Mesendoderm (in vitro differentiated cells): ENCODE measurements around the gene PMIS2.
A peak's percentile ranks its signal among the peaks of the same experiment; 100 is the strongest.
"Not testable (repeated sequence)": the region's sequence is repeated elsewhere in the genome, so short reads cannot be mapped to it uniquely, and the experiment has no call there.

ENCODE experiments used
- DNase-seq: peaks from one replicate; pipeline ENCODE4 v3.0.0; 2013
- H2AK5ac ChIP-seq: 2 replicates; pipeline ENCODE4 v1.6.1; 2013; ENCODE audit warnings: low read length, inconsistent platforms
- H2BK120ac ChIP-seq: 2 replicates; pipeline ENCODE4 v1.6.1; 2013; ENCODE audit warnings: low read depth, mild to moderate bottlenecking, low read length, moderate library complexity, mixed read lengths
- H2BK15ac ChIP-seq: replicated peaks from 2 replicates; pipeline ENCODE4 v1.6.1; 2013; ENCODE audit warnings: low read depth, mild to moderate bottlenecking, moderate library complexity
- H2BK5ac ChIP-seq: 2 replicates; pipeline ENCODE4 v1.6.1; 2013; ENCODE audit warnings: low read length, inconsistent platforms
- H3K18ac ChIP-seq: 2 replicates; pipeline ENCODE4 v1.6.1; 2013; ENCODE audit warnings: mild to moderate bottlenecking, low read length, mixed read lengths
- H3K23ac ChIP-seq: one replicate; pipeline ENCODE4 v1.6.1; 2013; ENCODE audit warnings: low read length
- H3K27ac ChIP-seq: 2 replicates; pipeline ENCODE4 v1.5.1; 2013; ENCODE audit warnings: low read depth, mild to moderate bottlenecking, inconsistent platforms, low read length, moderate library complexity
- H3K27me3 ChIP-seq: 2 replicates; pipeline ENCODE4 v1.6.1; 2013; ENCODE audit warnings: low read length, control low read depth, mild to moderate bottlenecking, inconsistent platforms; ENCODE audit not compliant: insufficient read depth, poor library complexity
- H3K36me3 ChIP-seq: 2 replicates; pipeline ENCODE4 v1.6.1; 2013; ENCODE audit warnings: low read length, inconsistent platforms; ENCODE audit not compliant: control insufficient read depth, insufficient read depth
- H3K4ac ChIP-seq: one replicate; pipeline ENCODE4 v1.6.1; 2013; ENCODE audit warnings: low read depth, mild to moderate bottlenecking, low read length, moderate library complexity
- H3K4me1 ChIP-seq: 2 replicates; pipeline ENCODE4 v1.6.1; 2013; ENCODE audit warnings: low read depth, low read length, inconsistent platforms; ENCODE audit not compliant: control insufficient read depth
- H3K4me2 ChIP-seq: 2 replicates; pipeline ENCODE4 v1.6.1; 2013; ENCODE audit warnings: low read length
- H3K4me3 ChIP-seq: 2 replicates; pipeline ENCODE4 v1.5.1; 2013; ENCODE audit warnings: mild to moderate bottlenecking, low read length
- H3K56ac ChIP-seq: one replicate; pipeline ENCODE4 v1.6.1; 2013; ENCODE audit warnings: low read length
- H3K79me1 ChIP-seq: 2 replicates; pipeline ENCODE4 v1.6.1; 2013; ENCODE audit warnings: low read length, inconsistent platforms
- H3K79me2 ChIP-seq: 2 replicates; pipeline ENCODE4 v1.6.1; 2013; ENCODE audit warnings: mild to moderate bottlenecking, low read length; ENCODE audit not compliant: control insufficient read depth, insufficient read depth
- H3K9ac ChIP-seq: 2 replicates; pipeline ENCODE4 v1.6.1; 2013; ENCODE audit warnings: low read length, inconsistent platforms
- H4K5ac ChIP-seq: one replicate; pipeline ENCODE4 v1.6.1; 2013; ENCODE audit warnings: low read length
- H4K8ac ChIP-seq: one replicate; pipeline ENCODE4 v1.6.1; 2013; ENCODE audit warnings: low read depth, mild to moderate bottlenecking, control low read depth, low read length, moderate library complexity
- WGBS: extraction: QIAGEN DNeasy Blood & Tissue Kit; methylation state at CpG from one replicate; pipeline ENCODE4 v1.1.7; 2013; ENCODE audit warnings: low lambda C conversion rate, missing lambda C conversion rate; ENCODE audit not compliant: insufficient coverage; ENCODE audit errors: extremely low coverage; 5-methylcytosine and 5-hydroxymethylcytosine counted together

Gene PMIS2

GRCh38 chr19:35590875-35591274 is 4.9 kb downstream of the PMIS2 start:
- no peak overlapping the region for H3K4me3 ChIP-seq
- H3K36me3 ChIP-seq = no peaks in the 10 kb centered on the region
- H3K56ac ChIP-seq = no peak overlapping the region
- no peak overlapping the region for H2BK5ac ChIP-seq
- H2AK5ac ChIP-seq = no peak overlapping the region
- no peaks in the 10 kb centered on the region for H3K79me2 ChIP-seq
- H3K18ac ChIP-seq = no peak overlapping the region
- no peak for DNase-seq
- no peak overlapping the region for H3K4me2 ChIP-seq
- WGBS = no CpG with 5 or more reads among the region's 3 CpGs
- no peak overlapping the region for H3K9ac ChIP-seq
- H3K27me3 ChIP-seq = no peaks in the 10 kb centered on the region
- no peaks in the 10 kb centered on the region for H3K4me1 ChIP-seq
- H4K8ac ChIP-seq = no peak overlapping the region
- H3K27ac ChIP-seq = no peak overlapping the region
- H2BK120ac ChIP-seq = no peak overlapping the region
- no peak overlapping the region for H2BK15ac ChIP-seq
- H3K79me1 ChIP-seq = no peaks in the 10 kb centered on the region
- no peak overlapping the region for H3K4ac ChIP-seq
- no peak overlapping the region for H3K23ac ChIP-seq
- no peak overlapping the region for H4K5ac ChIP-seq

- Histone ChIP-seq H3K23ac (no peak overlapping the region), H3K79me1 (no peaks in the 10 kb centered on the region), H4K8ac (no peak overlapping the region), H3K79me2 (no peaks in the 10 kb centered on the region), H3K56ac (no peak overlapping the region), H4K5ac (no peak overlapping the region), H2AK5ac (no peak overlapping the region), H3K4me2 (no peak overlapping the region), H2BK120ac (no peak overlapping the region), H3K4ac (no peak overlapping the region), H2BK15ac (no peak overlapping the region), H2BK5ac (no peak overlapping the region), H3K27ac (no peak overlapping the region), H3K4me1 (no peaks in the 10 kb centered on the region), H3K18ac (no peak overlapping the region), H3K9ac (no peak overlapping the region), H3K4me3 (no peak overlapping the region), H3K36me3 (no peaks in the 10 kb centered on the region), H3K27me3 (no peaks in the 10 kb centered on the region)
- DNase-seq = peak; percentile 77
- no CpG with 5 or more reads among the region's 8 CpGs for WGBS
Observed at GRCh38 chr19:35592226-35592625, 6.3 kb downstream of the PMIS2 start.

- H2AK5ac ChIP-seq, H3K56ac ChIP-seq, H3K27ac ChIP-seq, H3K23ac ChIP-seq, H4K5ac ChIP-seq, H3K4me2 ChIP-seq, H3K9ac ChIP-seq, H3K18ac ChIP-seq, H2BK120ac ChIP-seq, H3K36me3 ChIP-seq, DNase-seq, H2BK15ac ChIP-seq, H3K4me1 ChIP-seq, H3K4ac ChIP-seq, H3K79me2 ChIP-seq, H2BK5ac ChIP-seq, H3K4me3 ChIP-seq, H4K8ac ChIP-seq, H3K27me3 ChIP-seq, H3K79me1 ChIP-seq: not testable (repeated sequence)
- no CpG with 5 or more reads among the region's 3 CpGs for WGBS
Observed at GRCh38 chr19:35595026-35595425, 9.1 kb downstream of the PMIS2 start.

GRCh38 chr19:35595928-35596327 is 10.0 kb downstream of the PMIS2 start:
- H3K27me3 ChIP-seq = no peaks in the 10 kb centered on the region
- no peak overlapping the region for H2BK5ac ChIP-seq
- H3K18ac ChIP-seq = no peak overlapping the region
- H3K4me3 ChIP-seq = no peak overlapping the region
- H2BK120ac ChIP-seq = no peak overlapping the region
- H3K27ac ChIP-seq = no peak overlapping the region
- no peak overlapping the region for H3K4me2 ChIP-seq
- no peaks in the 10 kb centered on the region for H3K79me1 ChIP-seq
- H3K9ac ChIP-seq = no peak overlapping the region
- no peak overlapping the region for H3K56ac ChIP-seq
- no peak overlapping the region for H3K23ac ChIP-seq
- H2AK5ac ChIP-seq = no peak overlapping the region
- H3K4ac ChIP-seq = no peak overlapping the region
- H3K79me2 ChIP-seq = no peaks in the 10 kb centered on the region
- H4K8ac ChIP-seq = no peak overlapping the region
- H3K36me3 ChIP-seq = no peaks in the 10 kb centered on the region
- H3K4me1 ChIP-seq = no peaks in the 10 kb centered on the region
- no peak overlapping the region for H4K5ac ChIP-seq
- H2BK15ac ChIP-seq = no peak overlapping the region
- DNase-seq = no peak
- no CpG with 5 or more reads among the region's 1 CpG for WGBS

- Histone ChIP-seq H3K18ac (no peak overlapping the region), H3K4me2 (no peak overlapping the region)
- peak; percentile 37 for DNase-seq
Observed at GRCh38 chr19:35596366-35596999, 10.5 kb downstream of the PMIS2 start.

GRCh38 chr19:35601971-35602370 is 16.0 kb downstream of the PMIS2 start:
- Histone ChIP-seq H2BK15ac (no peak overlapping the region), H3K4me3 (no peak overlapping the region), H3K23ac (no peak overlapping the region), H3K79me2 (no peaks in the 10 kb centered on the region), H2BK5ac (no peak overlapping the region), H3K27me3 (no peaks in the 10 kb centered on the region), H3K56ac (no peak overlapping the region), H4K5ac (no peak overlapping the region), H3K9ac (no peak overlapping the region), H2BK120ac (no peak overlapping the region), H4K8ac (no peak overlapping the region), H3K36me3 (no peaks in the 10 kb centered on the region), H3K27ac (no peak overlapping the region), H3K79me1 (no peaks in the 10 kb centered on the region), H3K4ac (no peak overlapping the region), H3K4me2 (no peak overlapping the region), H3K18ac (no peak overlapping the region), H3K4me1 (no peaks in the 10 kb centered on the region), H2AK5ac (no peak overlapping the region)
- no peak for DNase-seq
- no CpG with 5 or more reads among the region's 3 CpGs for whole genome bisulfite sequencing

More at GRCh38 chr19:35596366-35596999, 10.5 kb downstream of the PMIS2 start:
- no peak overlapping the region for H3K56ac ChIP-seq
- no peaks in the 10 kb centered on the region for H3K79me1 ChIP-seq
- no peak overlapping the region for H2BK15ac ChIP-seq
- H3K23ac ChIP-seq = no peak overlapping the region
- no peak overlapping the region for H4K5ac ChIP-seq
- H2BK5ac ChIP-seq = no peak overlapping the region
- no peak overlapping the region for H4K8ac ChIP-seq
- H3K36me3 ChIP-seq = no peaks in the 10 kb centered on the region
- no peak overlapping the region for H3K27ac ChIP-seq
- no peak overlapping the region for H3K4me3 ChIP-seq
- no peaks in the 10 kb centered on the region for H3K79me2 ChIP-seq
- no peak overlapping the region for H2BK120ac ChIP-seq
- H2AK5ac ChIP-seq = no peak overlapping the region
- no peaks in the 10 kb centered on the region for H3K4me1 ChIP-seq
- no peaks in the 10 kb centered on the region for H3K27me3 ChIP-seq
- no CpG with 5 or more reads among the region's 4 CpGs for WGBS
- no peak overlapping the region for H3K4ac ChIP-seq
- no peak overlapping the region for H3K9ac ChIP-seq
